GM18507 (cell line): Measurements from ENCODE around the gene TIMM22.

Experiments used
- DNase-seq: peaks from one replicate; pipeline ENCODE4 v3.0.0; 2011; ENCODE audit warnings: low read depth; ENCODE audit not compliant: insufficient read length; ENCODE audit errors: extremely low spot score
- FAIRE-seq: peaks from 2 replicates; lab custom pipeline; 2011; peaks lifted over from hg19 to GRCh38; lab: Jason Lieb, UNC

TIMM22 gene

GRCh38 chr17:1049446-1050225 lies 52.7 kb downstream of the TIMM22 start:
- FAIRE-seq: no peak
- DNase-seq: no peak

- FAIRE-seq: no peak
- no peak for DNase-seq
Measured at GRCh38 chr17:1050246-1050995, 53.5 kb downstream of the TIMM22 start.

- DNase-seq: no peak
- no peak for FAIRE-seq
Measured at GRCh38 chr17:1050996-1051925, 54.3 kb downstream of the TIMM22 start.
